ENCODE data around the gene LYRM1. TPM values are rescaled to one million over a fixed set of nuclear protein-coding genes. Genes with fewer than 3 reads are reported as not detected.

The LYRM1 gene
- total and polyA plus RNA-seq, 2 of the 8 experiments (the other 6 are each of a cell fraction or from before 2014, with no cell fraction given): 11.6 to 13.4 TPM

DNA sequence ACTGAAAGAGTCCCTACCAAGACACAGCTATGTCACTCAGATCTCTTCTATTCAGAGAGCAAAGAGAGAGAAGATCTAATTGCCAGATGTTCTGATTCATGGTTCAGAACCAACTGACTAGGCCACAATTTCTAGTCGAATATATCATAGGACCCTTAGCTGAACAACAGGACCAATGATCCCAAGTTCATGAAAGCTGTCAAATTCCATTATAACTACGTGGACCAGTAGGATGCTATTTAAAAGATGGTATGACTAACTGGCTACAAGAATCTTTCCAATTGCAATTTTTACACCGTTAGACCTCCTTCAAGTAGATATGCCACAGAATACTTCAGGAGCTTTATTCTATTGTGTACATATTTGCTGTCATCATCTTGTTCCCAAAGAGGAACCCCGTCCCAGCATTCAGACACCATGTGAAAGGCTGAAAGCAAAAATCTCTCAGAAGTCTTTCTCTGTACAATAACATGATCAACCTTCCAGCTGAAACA lies 26.4 kb upstream of the LYRM1 start:
- 91% methylated on average over 4 of the region's 4 CpGs; no CpG with 5 or more reads in 1 of the 2 experiments for WGBS, 2 experiments (ENCODE audit: extremely low coverage in 1 of 2, insufficient coverage in 1 of 2, insufficient read length in 1 of 2, insufficient replicate concordance in 2 of 2, low coverage in 1 of 2, low lambda C conversion rate in 2 of 2, missing lambda C conversion rate in 1 of 2)
- FAIRE-seq: no peak
- no peak for TF ChIP-seq GTF2F1 (IDR thresholded peaks at IDR 0.05; ENCODE audit: borderline replicate concordance, low read depth, low read length)
- TF ChIP-seq GABPA (IDR thresholded peaks at IDR 0.05; ENCODE audit: borderline replicate concordance, insufficient read depth, low read length): no peak
- no peak for TF ChIP-seq SP2 (IDR thresholded peaks at IDR 0.05; ENCODE audit: low read length)
- no peak for TF ChIP-seq RBBP5 (IDR thresholded peaks at IDR 0.05; ENCODE audit: borderline replicate concordance, low read depth, low read length)
- no peak for TF ChIP-seq FOSL1 (IDR thresholded peaks at IDR 0.05; ENCODE audit: insufficient read depth, low read depth, low read length)
- TF ChIP-seq ASH2L (IDR thresholded peaks at IDR 0.05; ENCODE audit: low read length): no peak
- no peak for TF ChIP-seq ATF2 (IDR thresholded peaks at IDR 0.05; ENCODE audit: low read length)
- TF ChIP-seq CHD1 (IDR thresholded peaks at IDR 0.05; ENCODE audit: low read depth, low read length): no peak
- TF ChIP-seq HDAC6 (IDR thresholded peaks at IDR 0.05; ENCODE audit: low read depth, low read length): no peak

More for the DNA sequence above, 26.4 kb upstream of the LYRM1 start:
- no peak overlapping the region for H2AK5ac ChIP-seq (ENCODE audit: low read depth, low read length)
- no peaks in the 10 kb centered on the region for H3K23me2 ChIP-seq (ENCODE audit: low read depth, low read length)
- H3K9me3 ChIP-seq (ENCODE audit: insufficient read depth in 2 of 2, low read depth in 1 of 2, low read length in 1 of 2): no peaks in the 10 kb centered on the region
- H3K4me2 ChIP-seq (ENCODE audit: insufficient read depth in 1 of 2, low read depth in 2 of 2, low read length in 2 of 2): no peak overlapping the region
- H4K20me1 ChIP-seq (replicated peaks in 1 of 2; ENCODE audit: control insufficient read depth in 1 of 2, insufficient read depth in 2 of 2, low read length in 2 of 2): peaks cover 0 to 4% of the 10 kb centered on the region in 2 experiments
- H4K5ac ChIP-seq (ENCODE audit: insufficient read length, low read depth, low read length): no peak overlapping the region
- H3K4me3 ChIP-seq (ENCODE audit: extremely low read depth in 1 of 4, insufficient read depth in 2 of 4, low read depth in 3 of 4, low read length in 4 of 4): no peak overlapping the region
- H2BK120ac ChIP-seq (replicated peaks; ENCODE audit: low read depth, low read length): no peak overlapping the region
- no peak for DNase-seq (ENCODE audit: low read depth in 1 of 2, low spot score in 2 of 2)
- no peak overlapping the region for H3K56ac ChIP-seq (replicated peaks; ENCODE audit: insufficient read length, low read depth, low read length)
- ChIA-PET POLR2A (ENCODE audit: partially characterized antibody) (interaction anchor here (0.9 to 1.5 kb wide), 5 partner anchors 10 to 228 kb away, joined by 3 read pairs; no protein-coding TSS in a partner anchor), CTCF (ENCODE audit: partially characterized antibody) (interaction anchor here (0.8 to 4.2 kb wide), 13 partner anchors 8 to 272 kb away, joined by 3 to 23 read pairs (median 3); no protein-coding TSS in a partner anchor)
- H2BK15ac ChIP-seq (ENCODE audit: low read length): no peak overlapping the region
- no peak overlapping the region for H2AFZ ChIP-seq (ENCODE audit: low read length)
- no peak overlapping the region for H3K18ac ChIP-seq (ENCODE audit: extremely low read depth, low read length)
- no peaks in the 10 kb centered on the region for H3K27me3 ChIP-seq (replicated peaks in 1 of 4; ENCODE audit: control insufficient read depth in 3 of 4, extremely low read depth in 1 of 4, insufficient read depth in 3 of 4, low read length in 3 of 4)
- no peak overlapping the region for H3K14ac ChIP-seq (ENCODE audit: insufficient read length)
- H2BK5ac ChIP-seq (ENCODE audit: low read depth, low read length): no peak overlapping the region
- H3K36me3 ChIP-seq (ENCODE audit: control insufficient read depth in 2 of 4, insufficient read depth in 4 of 4, low read length in 3 of 4): no peaks in the 10 kb centered on the region
- peaks cover 9 to 81% of the 10 kb centered on the region in 2 experiments; a peak in 3 of 4 replicates for H3K79me2 ChIP-seq (ENCODE audit: control insufficient read depth in 1 of 2, insufficient read depth in 2 of 2, low read length in 2 of 2)
- H3K27ac ChIP-seq (ENCODE audit: low read depth, low read length): no peak overlapping the region
- H3K9ac ChIP-seq (replicated peaks in 1 of 4; ENCODE audit: extremely low read depth in 1 of 4, low read depth in 3 of 4, low read length in 3 of 4): no peak overlapping the region
- H2BK12ac ChIP-seq (ENCODE audit: low read depth, low read length): no peak overlapping the region
- H4K8ac ChIP-seq (ENCODE audit: extremely low read depth, insufficient read depth, low read length): no peak overlapping the region
- H2BK20ac ChIP-seq (ENCODE audit: low read length): no peak overlapping the region
- peaks cover 0 to 8% (median under 1%) of the 10 kb centered on the region in 4 experiments; a peak in 2 of 7 replicates for H3K4me1 ChIP-seq (replicated peaks in 1 of 4; ENCODE audit: control insufficient read depth in 3 of 4, insufficient read depth in 4 of 4, low read length in 3 of 4)
- peaks cover 5% of the 10 kb centered on the region; the same call in 1 of the 2 replicates for H3K79me1 ChIP-seq (ENCODE audit: low read depth, low read length)
- H3K23ac ChIP-seq (ENCODE audit: insufficient read length): no peak overlapping the region
- H4K91ac ChIP-seq (replicated peaks; ENCODE audit: insufficient read length, low read length): no peak overlapping the region
- no peak overlapping the region for H3K4ac ChIP-seq (replicated peaks; ENCODE audit: insufficient read length, low read depth, low read length)
